Muscle layer of duodenum (tissue), 2 donors: Measurements from ENCODE around the gene PRKAR2A.

Experiments
- H3K27ac ChIP-seq: one replicate; pipeline ENCODE4 v1.7.0; 2013; ENCODE audit warnings: mild to moderate bottlenecking, low read length
- H3K27me3 ChIP-seq: one replicate; pipeline ENCODE4 v1.7.0; 2013; ENCODE audit warnings: low read depth, mild to moderate bottlenecking, control low read depth, low read length
- H3K36me3 ChIP-seq, 2 donors: one replicate each; pipeline ENCODE4 v1.7.0; 2013; ENCODE audit warnings: low read length in 2 of 2, control low read depth in 1 of 2, mild to moderate bottlenecking in 1 of 2; ENCODE audit not compliant: insufficient read depth in 2 of 2, control insufficient read depth in 1 of 2
- H3K4me1 ChIP-seq, 2 donors: one replicate each; pipeline ENCODE4 v1.7.0; 2013; ENCODE audit warnings: low read length in 2 of 2, mild to moderate bottlenecking in 2 of 2, control low read depth in 1 of 2, moderate library complexity in 1 of 2; ENCODE audit not compliant: insufficient read depth in 2 of 2, control insufficient read depth in 1 of 2
- H3K4me3 ChIP-seq, 2 donors: one replicate each; pipeline ENCODE4 v1.7.0; 2013; ENCODE audit warnings: low read length in 2 of 2, low read depth in 1 of 2, mild to moderate bottlenecking in 1 of 2
- H3K9me3 ChIP-seq, 2 donors: one replicate each; pipeline ENCODE4 v1.7.0; 2013; ENCODE audit warnings: low read length in 2 of 2, control low read depth in 1 of 2, mild to moderate bottlenecking in 1 of 2; ENCODE audit not compliant: control insufficient read depth in 1 of 2
- donor health status: healthy.

The PRKAR2A gene

DNA sequence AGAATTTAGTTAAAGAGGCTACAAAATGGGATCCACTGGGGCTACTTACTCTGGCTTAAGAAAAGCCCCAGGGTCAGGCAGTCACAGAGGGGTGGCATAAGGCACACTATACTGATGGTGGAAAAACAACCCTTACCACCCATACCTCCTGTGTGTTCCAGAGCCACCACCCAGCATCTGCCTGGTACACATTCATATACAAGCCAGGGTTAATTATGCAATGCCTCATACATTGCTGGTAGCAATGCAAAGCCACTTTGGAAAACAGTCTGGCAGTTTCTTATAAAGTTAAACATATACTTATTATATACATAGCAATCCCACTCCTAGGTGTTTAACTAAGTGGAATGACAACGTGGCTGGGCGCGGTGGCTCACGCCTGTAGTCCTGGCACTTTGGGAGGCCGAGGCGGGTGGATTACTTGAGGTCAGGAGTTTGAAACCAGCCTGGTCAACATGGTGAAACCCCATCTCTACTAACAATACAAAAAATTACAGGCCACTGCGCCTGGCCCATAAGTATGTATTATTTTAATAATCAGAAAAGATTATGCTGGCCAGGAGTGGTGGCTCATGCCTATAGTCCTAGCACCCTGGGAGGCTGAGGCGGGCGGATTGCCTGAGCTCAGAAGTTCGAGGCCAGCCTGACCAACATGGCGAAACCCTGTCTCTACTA lies 146.8 kb downstream of the PRKAR2A start:
- Histone ChIP-seq H3K27me3 (no peaks in the 10 kb centered on the region), H3K36me3 (peaks cover 3 to 8% of the 10 kb centered on the region in 2 donors), H3K4me1 (peaks cover 5 to 23% of the 10 kb centered on the region in 2 donors), H3K4me3 (no peak overlapping the region), H3K9me3 (no peaks in the 10 kb centered on the region), H3K27ac (no peak overlapping the region)

GRCh38 chr3:48698891-48699290 lies 148.8 kb downstream of the PRKAR2A start:
- H3K27me3 ChIP-seq: no peaks in the 10 kb centered on the region
- no peak overlapping the region for H3K4me3 ChIP-seq
- H3K4me1 ChIP-seq: peaks cover 13 to 36% of the 10 kb centered on the region in 2 donors
- H3K27ac ChIP-seq: no peak overlapping the region
- H3K9me3 ChIP-seq: no peaks in the 10 kb centered on the region
- H3K36me3 ChIP-seq: peaks cover 11 to 18% of the 10 kb centered on the region in 2 donors

- peaks cover 20% of the 10 kb centered on the region in 2 donors for H3K36me3 ChIP-seq
- no peaks in the 10 kb centered on the region for H3K27me3 ChIP-seq
- H3K4me1 ChIP-seq: peaks cover 13 to 34% of the 10 kb centered on the region in 2 donors
- H3K27ac ChIP-seq: no peak overlapping the region
- H3K4me3 ChIP-seq: no peak overlapping the region
- H3K9me3 ChIP-seq: no peaks in the 10 kb centered on the region
Measured at GRCh38 chr3:48697952-48698351, 149.7 kb downstream of the PRKAR2A start.

DNA sequence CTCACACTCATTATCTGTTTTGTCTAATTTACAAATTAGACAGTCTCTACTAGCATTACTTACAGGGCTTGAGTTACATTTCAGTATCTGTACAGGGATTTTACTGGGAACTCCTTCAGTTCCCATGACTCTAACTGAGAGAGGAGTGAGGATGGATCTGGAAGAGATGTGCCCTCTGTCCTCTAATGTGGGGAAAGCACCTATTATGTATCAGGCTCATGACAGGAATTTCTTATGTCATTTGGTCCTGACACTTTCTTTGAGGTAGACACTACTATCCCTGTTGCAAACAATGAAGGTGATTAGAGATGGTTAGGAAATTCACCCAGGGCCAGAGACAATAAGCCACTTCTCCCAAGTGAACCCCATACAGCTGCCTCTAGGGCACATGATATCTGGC lies 151.1 kb downstream of the PRKAR2A start:
- H3K27ac ChIP-seq: no peak overlapping the region
- no peak overlapping the region for H3K4me3 ChIP-seq
- H3K4me1 ChIP-seq: peaks cover 13 to 27% of the 10 kb centered on the region in 2 donors
- peaks cover 25 to 26% of the 10 kb centered on the region in 2 donors for H3K36me3 ChIP-seq
- H3K27me3 ChIP-seq: no peaks in the 10 kb centered on the region
- no peaks in the 10 kb centered on the region for H3K9me3 ChIP-seq
